ENCODE results near the gene PTPRG. TPM values are rescaled to one million over a fixed set of nuclear protein-coding genes. Genes with fewer than 3 reads are reported as not detected.

PTPRG gene
- total RNA-seq, 1 experiment from 2014 or later: 0.73 TPM

GRCh38 chr3:61593446-61594029 lies 32.2 kb downstream of the PTPRG start:
- Histone ChIP-seq H3K79me2 (ENCODE audit: low read length) (no peaks in the 10 kb centered on the region), H4K20me1 (ENCODE audit: low read length) (no peaks in the 10 kb centered on the region), H3K9me3 (ENCODE audit: low read length) (no peaks in the 10 kb centered on the region; the same call in 1 of the 2 replicates), H3K36me3 (ENCODE audit: low read depth, low read length) (no peaks in the 10 kb centered on the region), H3K27ac (ENCODE audit: low read length) (no peak overlapping the region), H3K9ac (ENCODE audit: low read length) (no peak overlapping the region), H3K4me1 (ENCODE audit: insufficient read depth, low read length) (no peaks in the 10 kb centered on the region), H3F3A (ENCODE audit: low read length, unreplicated experiment) (no peaks in the 10 kb centered on the region), H3K9me2 (replicated peaks; ENCODE audit: low read length) (no peaks in the 10 kb centered on the region), H2AFZ (ENCODE audit: low read length) (no peak overlapping the region), H3K4me2 (ENCODE audit: low read length) (no peak overlapping the region), H3K4me3 (ENCODE audit: low read length) (no peak overlapping the region), H3K27me3 (ENCODE audit: low read length) (no peaks in the 10 kb centered on the region)
- ChIA-PET POLR2A (ENCODE audit: unreplicated experiment) (no interaction called here), CTCF (no interaction called here)
- no TSS peak for BruUV-seq (replicated peaks)
- intact Hi-C loops (cut with micrococcal nuclease): no loop called here
- TF ChIP-seq CTCF (conservative IDR thresholded peaks at IDR 0.05; ENCODE audit: low read depth, low read length): no peak
- TF ChIP-seq EZH2 (IDR thresholded peaks at IDR 0.05; ENCODE audit: low read length, unreplicated experiment): no peak
- TF ChIP-seq EZH2phosphoT487 (IDR thresholded peaks at IDR 0.05; ENCODE audit: borderline replicate concordance, low read length): no peak
- no peak for DNase-seq
- no peak for ATAC-seq

- POLR2A ChIA-PET (ENCODE audit: unreplicated experiment): no interaction called here
- no peaks in the 10 kb centered on the region for H3K9me2 ChIP-seq (replicated peaks; ENCODE audit: low read length)
- no peak overlapping the region for H2AFZ ChIP-seq (ENCODE audit: low read length)
- no peaks in the 10 kb centered on the region for H4K20me1 ChIP-seq (ENCODE audit: low read length)
- H3K36me3 ChIP-seq (ENCODE audit: low read depth, low read length): no peaks in the 10 kb centered on the region
- BruUV-seq (replicated peaks): no TSS peak
- H3K9me3 ChIP-seq (ENCODE audit: low read length): no peaks in the 10 kb centered on the region; the same call in 1 of the 2 replicates
- no peaks in the 10 kb centered on the region for H3K27me3 ChIP-seq (ENCODE audit: low read length)
- CTCF ChIA-PET: no interaction called here
- no peaks in the 10 kb centered on the region for H3F3A ChIP-seq (ENCODE audit: low read length, unreplicated experiment)
- ATAC-seq: no peak
- H3K4me1 ChIP-seq (ENCODE audit: insufficient read depth, low read length): no peaks in the 10 kb centered on the region
- no peaks in the 10 kb centered on the region for H3K79me2 ChIP-seq (ENCODE audit: low read length)
- no peak overlapping the region for H3K9ac ChIP-seq (ENCODE audit: low read length)
- H3K27ac ChIP-seq (ENCODE audit: low read length): no peak overlapping the region
- no peak for TF ChIP-seq EZH2 (IDR thresholded peaks at IDR 0.05; ENCODE audit: low read length, unreplicated experiment)
- TF ChIP-seq EZH2phosphoT487 (IDR thresholded peaks at IDR 0.05; ENCODE audit: borderline replicate concordance, low read length): no peak
- TF ChIP-seq CTCF (conservative IDR thresholded peaks at IDR 0.05; ENCODE audit: low read depth, low read length): no peak
- H3K4me2 ChIP-seq (ENCODE audit: low read length): no peak overlapping the region
- no peak overlapping the region for H3K4me3 ChIP-seq (ENCODE audit: low read length)
- DNase-seq: no peak
- intact Hi-C loops (cut with micrococcal nuclease): no loop called here
Observed at GRCh38 chr3:61594144-61594963, 33.0 kb downstream of the PTPRG start.

- no TSS peak for BruUV-seq (replicated peaks)
- Histone ChIP-seq H3K9me2 (replicated peaks; ENCODE audit: low read length) (no peaks in the 10 kb centered on the region), H2AFZ (ENCODE audit: low read length) (no peak overlapping the region), H3K36me3 (ENCODE audit: low read depth, low read length) (no peaks in the 10 kb centered on the region), H4K20me1 (ENCODE audit: low read length) (no peaks in the 10 kb centered on the region), H3K4me3 (ENCODE audit: low read length) (no peak overlapping the region), H3K79me2 (ENCODE audit: low read length) (no peaks in the 10 kb centered on the region), H3K27ac (ENCODE audit: low read length) (no peak overlapping the region), H3F3A (ENCODE audit: low read length, unreplicated experiment) (no peaks in the 10 kb centered on the region), H3K27me3 (ENCODE audit: low read length) (no peaks in the 10 kb centered on the region), H3K9me3 (ENCODE audit: low read length) (no peaks in the 10 kb centered on the region; the same call in 1 of the 2 replicates), H3K9ac (ENCODE audit: low read length) (no peak overlapping the region), H3K4me2 (ENCODE audit: low read length) (no peak overlapping the region), H3K4me1 (ENCODE audit: insufficient read depth, low read length) (no peaks in the 10 kb centered on the region)
- ChIA-PET CTCF (no interaction called here), POLR2A (ENCODE audit: unreplicated experiment) (no interaction called here)
- TF ChIP-seq EZH2phosphoT487 (IDR thresholded peaks at IDR 0.05; ENCODE audit: borderline replicate concordance, low read length) (no peak), CTCF (conservative IDR thresholded peaks at IDR 0.05; ENCODE audit: low read depth, low read length) (no peak), EZH2 (IDR thresholded peaks at IDR 0.05; ENCODE audit: low read length, unreplicated experiment) (no peak)
- intact Hi-C loops (cut with micrococcal nuclease): no loop called here
- DNase-seq: no peak
- ATAC-seq: no peak
Observed at GRCh38 chr3:61594964-61595285, 33.6 kb downstream of the PTPRG start.

Data from PC-3 (cell line).